Skeletal muscle tissue (tissue), 4 donors: ENCODE measurements around the gene TBX18. TPM values are rescaled to one million over a fixed set of nuclear protein-coding genes. Genes with fewer than 3 reads are reported as not detected.

Experiments used
- H3K27ac ChIP-seq: one replicate; pipeline ENCODE4 v1.7.0; 2013; ENCODE audit warnings: mild to moderate bottlenecking, low read depth, low read length, inconsistent platforms
- H3K27me3 ChIP-seq, 3 donors: one replicate each; pipeline ENCODE4 v1.7.0; 2013; ENCODE audit warnings: low read length in 3 of 3; ENCODE audit not compliant: control insufficient read depth in 3 of 3, insufficient read depth in 3 of 3
- H3K36me3 ChIP-seq, 3 donors: one replicate each; pipeline ENCODE4 v1.7.0; 2013; ENCODE audit warnings: low read length in 3 of 3; ENCODE audit not compliant: control insufficient read depth in 3 of 3, insufficient read depth in 3 of 3
- H3K4me1 ChIP-seq, 3 donors: one replicate each; pipeline ENCODE4 v1.7.0; 2013; ENCODE audit warnings: low read length in 3 of 3, mild to moderate bottlenecking in 3 of 3; ENCODE audit not compliant: control insufficient read depth in 3 of 3, insufficient read depth in 3 of 3
- H3K4me3 ChIP-seq, 3 donors: one replicate each; pipeline ENCODE4 v1.7.0; 2013; ENCODE audit warnings: low read length in 3 of 3
- H3K9ac ChIP-seq, 3 donors: one replicate each; pipeline ENCODE4 v1.7.0; 2013; ENCODE audit warnings: low read length in 3 of 3, mild to moderate bottlenecking in 3 of 3, moderate library complexity in 2 of 3, low read depth in 1 of 3
- H3K9me3 ChIP-seq, 3 donors: one replicate each; pipeline ENCODE4 v1.7.0; 2013; ENCODE audit warnings: low read length in 3 of 3; ENCODE audit not compliant: control insufficient read depth in 3 of 3
- total RNA-seq: library from RNA; depleted of rRNA; stranded (reverse); fragments of >200 nt; gene quantifications from one replicate; pipeline ENCODE4 v1.2.3, GENCODE V29; 2014
- donor health status: Osteomylitis.

TBX18 gene
- total RNA-seq, 1 donor from 2014 or later: 22.4 TPM

- Histone ChIP-seq H3K9ac (no peak overlapping the region), H3K4me3 (no peak overlapping the region), H3K4me1 (no peaks in the 10 kb centered on the region), H3K9me3 (no peaks in the 10 kb centered on the region), H3K27me3 (no peaks in the 10 kb centered on the region), H3K27ac (no peak overlapping the region), H3K36me3 (no peaks in the 10 kb centered on the region)
Observed at GRCh38 chr6:84665401-84665800, 99.0 kb downstream of the TBX18 start.

GRCh38 chr6:84663866-84664265 is 100.5 kb downstream of the TBX18 start:
- Histone ChIP-seq H3K27ac (no peak overlapping the region), H3K9ac (no peak overlapping the region), H3K27me3 (no peaks in the 10 kb centered on the region), H3K4me3 (no peak overlapping the region), H3K9me3 (no peaks in the 10 kb centered on the region), H3K4me1 (no peaks in the 10 kb centered on the region), H3K36me3 (no peaks in the 10 kb centered on the region)

GRCh38 chr6:84657486-84657885 is 106.9 kb downstream of the TBX18 start:
- Histone ChIP-seq H3K9ac (no peak overlapping the region), H3K27me3 (no peaks in the 10 kb centered on the region), H3K9me3 (no peaks in the 10 kb centered on the region)

GRCh38 chr6:84657025-84657424 is 107.4 kb downstream of the TBX18 start:
- Histone ChIP-seq H3K9me3 (no peaks in the 10 kb centered on the region), H3K4me3 (no peak overlapping the region), H3K36me3 (no peaks in the 10 kb centered on the region), H3K27ac (no peak overlapping the region), H3K27me3 (no peaks in the 10 kb centered on the region), H3K4me1 (no peaks in the 10 kb centered on the region), H3K9ac (no peak overlapping the region)

More at GRCh38 chr6:84657486-84657885, 106.9 kb downstream of the TBX18 start:
- Histone ChIP-seq H3K27ac (no peak overlapping the region), H3K4me1 (no peaks in the 10 kb centered on the region), H3K36me3 (no peaks in the 10 kb centered on the region), H3K4me3 (no peak overlapping the region)

GRCh38 chr6:84653027-84653551 is 111.3 kb downstream of the TBX18 start:
- H3K9me3 ChIP-seq: no peaks in the 10 kb centered on the region
- no peak overlapping the region for H3K9ac ChIP-seq
- H3K4me3 ChIP-seq: no peak overlapping the region
- H3K27ac ChIP-seq: no peak overlapping the region
- H3K36me3 ChIP-seq: no peaks in the 10 kb centered on the region
- H3K27me3 ChIP-seq: no peaks in the 10 kb centered on the region
- H3K4me1 ChIP-seq: no peaks in the 10 kb centered on the region

- no peak overlapping the region for H3K4me3 ChIP-seq
- no peaks in the 10 kb centered on the region for H3K9me3 ChIP-seq
- no peaks in the 10 kb centered on the region for H3K36me3 ChIP-seq
- H3K9ac ChIP-seq: no peak overlapping the region
- H3K27me3 ChIP-seq: no peaks in the 10 kb centered on the region
- no peak overlapping the region for H3K27ac ChIP-seq
- H3K4me1 ChIP-seq: no peaks in the 10 kb centered on the region
Observed at GRCh38 chr6:84652356-84653026, 111.9 kb downstream of the TBX18 start.

GRCh38 chr6:84651583-84651982 is 112.8 kb downstream of the TBX18 start:
- Histone ChIP-seq H3K4me3 (no peak overlapping the region), H3K9ac (no peak overlapping the region), H3K4me1 (no peaks in the 10 kb centered on the region), H3K27me3 (no peaks in the 10 kb centered on the region), H3K9me3 (no peaks in the 10 kb centered on the region), H3K27ac (no peak overlapping the region), H3K36me3 (no peaks in the 10 kb centered on the region)

- no peaks in the 10 kb centered on the region for H3K36me3 ChIP-seq
- no peaks in the 10 kb centered on the region for H3K27me3 ChIP-seq
- no peak overlapping the region for H3K27ac ChIP-seq
- H3K4me3 ChIP-seq: no peak overlapping the region
- H3K4me1 ChIP-seq: no peaks in the 10 kb centered on the region
- H3K9me3 ChIP-seq: no peaks in the 10 kb centered on the region
- no peak overlapping the region for H3K9ac ChIP-seq
Observed at GRCh38 chr6:84648444-84648843, 116.0 kb downstream of the TBX18 start.

GRCh38 chr6:84645563-84646266 is 118.7 kb downstream of the TBX18 start:
- Histone ChIP-seq H3K27ac (no peak overlapping the region), H3K9ac (no peak overlapping the region), H3K4me1 (no peaks in the 10 kb centered on the region), H3K36me3 (no peaks in the 10 kb centered on the region), H3K4me3 (no peak overlapping the region), H3K9me3 (no peaks in the 10 kb centered on the region), H3K27me3 (no peaks in the 10 kb centered on the region)

GRCh38 chr6:84645000-84645399 is 119.4 kb downstream of the TBX18 start:
- no peak overlapping the region for H3K4me3 ChIP-seq
- no peak overlapping the region for H3K9ac ChIP-seq

More at GRCh38 chr6:84645000-84645399, 119.4 kb downstream of the TBX18 start:
- Histone ChIP-seq H3K9me3 (no peaks in the 10 kb centered on the region), H3K27me3 (no peaks in the 10 kb centered on the region), H3K27ac (no peak overlapping the region), H3K4me1 (no peaks in the 10 kb centered on the region), H3K36me3 (no peaks in the 10 kb centered on the region)
